GM13977 (cell line): ENCODE data around the gene SLX4IP.
"Not testable (repeated sequence)": the region's sequence is repeated elsewhere in the genome, so short reads cannot be mapped to it uniquely, and the experiment has no call there.

Experiments used
- DNase-seq: peaks from one replicate; pipeline ENCODE4 v3.0.0; 2012; ENCODE audit warnings: low spot score
- CTCF ChIP-seq: IDR thresholded peaks from 2 replicates; pipeline ENCODE4 v1.5.1; 2012; ENCODE audit warnings: mild to moderate bottlenecking, control low read depth; ENCODE audit not compliant: insufficient read depth; ENCODE audit errors: extremely low read depth, missing control alignments
- in situ Hi-C: fragments of 300-500 bp; cut with MboI; formaldehyde crosslinking; loops from one replicate; pipeline ENCODE4 v1.12.0; 2022; ENCODE audit warnings: low sequenced_read_pairs, low pct_unique_long_range_greater_than_20kb, mixed read lengths, inconsistent platforms; ENCODE audit not compliant: unreplicated experiment

The SLX4IP gene

GRCh38 chr20:10415013-10415650 lies 20.0 kb upstream of the SLX4IP start:
- no peak for DNase-seq
- in situ Hi-C loops = no loop called here
- TF ChIP-seq CTCF = no peak

- DNase-seq, in situ Hi-C loops: not testable (repeated sequence)
Measured at GRCh38 chr20:10417218-10417617, 17.9 kb upstream of the SLX4IP start.

- DNase-seq = no peak
- no peak for TF ChIP-seq CTCF
- in situ Hi-C loops = no loop called here
Measured at GRCh38 chr20:10419550-10420133, 15.5 kb upstream of the SLX4IP start.

- no peak for DNase-seq
- TF ChIP-seq CTCF = no peak
- in situ Hi-C loops = no loop called here
Measured at GRCh38 chr20:10423735-10424134, 11.4 kb upstream of the SLX4IP start.

- peak; percentile 25 for DNase-seq
- TF ChIP-seq CTCF = peak; percentile 78
- in situ Hi-C loops = loop anchor here (25.0 kb wide), 1 partner anchor 815 kb away; no protein-coding TSS in a partner anchor
Measured at GRCh38 chr20:10427060-10427692, 7.9 kb upstream of the SLX4IP start.

- no peak for TF ChIP-seq CTCF
- in situ Hi-C loops = loop anchor here (25.0 kb wide), 1 partner anchor 816 kb away; no protein-coding TSS in a partner anchor
- no peak for DNase-seq
Measured at GRCh38 chr20:10428008-10428407, 7.1 kb upstream of the SLX4IP start.

GRCh38 chr20:10429443-10429981 lies 5.6 kb upstream of the SLX4IP start:
- in situ Hi-C loops = loop anchor here (25.0 kb wide), 1 partner anchor 817 kb away; no protein-coding TSS in a partner anchor
- no peak for DNase-seq
- TF ChIP-seq CTCF = no peak
